GM18507 (cell line): ENCODE measurements around the gene EXOSC10.
"Not testable (repeated sequence)": the region's sequence is repeated elsewhere in the genome, so short reads cannot be mapped to it uniquely, and the experiment has no call there.

ENCODE experiments used
- DNase-seq: peaks from one replicate; pipeline ENCODE4 v3.0.0; 2011; ENCODE audit warnings: low read depth; ENCODE audit not compliant: insufficient read length; ENCODE audit errors: extremely low spot score
- FAIRE-seq: peaks from 2 replicates; lab custom pipeline; 2011; peaks lifted over from hg19 to GRCh38; lab: Jason Lieb, UNC

The EXOSC10 gene

GRCh38 chr1:11064942-11065341, 34.7 kb downstream of the EXOSC10 start:
- DNase-seq = no peak
- FAIRE-seq = no peak

- DNase-seq, FAIRE-seq: not testable (repeated sequence)
Observed at GRCh38 chr1:11063937-11064537, 35.6 kb downstream of the EXOSC10 start.

- DNase-seq (peak; percentile 55), FAIRE-seq (peak; percentile 89)
Observed at GRCh38 chr1:11062965-11063401, 36.7 kb downstream of the EXOSC10 start.

DNA sequence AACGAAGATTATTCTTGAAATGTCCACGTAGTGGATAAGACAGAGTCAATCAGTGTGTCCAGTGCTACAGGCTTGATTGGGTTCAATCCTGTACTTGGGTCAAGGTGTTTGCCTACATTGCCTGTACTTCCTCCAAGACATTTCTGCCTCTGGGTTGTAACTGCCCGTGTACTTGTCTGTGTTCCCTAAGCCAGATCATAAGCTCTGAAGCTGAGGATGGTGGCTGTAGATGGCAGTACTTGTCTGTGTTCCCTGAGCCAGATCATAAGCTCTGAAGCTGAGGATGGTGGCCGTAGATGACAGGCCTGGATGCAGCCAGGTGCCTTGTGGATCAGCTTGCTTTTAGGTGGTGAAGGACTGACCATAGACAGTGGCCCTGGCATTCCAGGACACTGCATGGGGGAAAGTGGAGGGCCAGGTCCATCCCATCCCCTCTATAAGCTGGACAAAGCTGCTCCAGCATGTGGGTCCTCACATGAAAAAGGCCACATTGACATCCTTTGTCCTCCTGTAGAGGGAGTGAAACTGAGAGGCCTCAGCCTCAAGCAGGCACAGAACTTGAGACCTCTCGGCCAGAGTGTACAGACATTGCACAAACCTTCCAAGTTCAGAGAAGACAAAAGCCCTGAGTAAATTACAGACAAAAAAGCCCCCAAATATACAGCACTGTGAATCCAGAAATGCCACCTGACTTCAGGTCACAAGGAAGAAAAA, 37.9 kb downstream of the EXOSC10 start:
- DNase-seq (no peak), FAIRE-seq (no peak)

DNA sequence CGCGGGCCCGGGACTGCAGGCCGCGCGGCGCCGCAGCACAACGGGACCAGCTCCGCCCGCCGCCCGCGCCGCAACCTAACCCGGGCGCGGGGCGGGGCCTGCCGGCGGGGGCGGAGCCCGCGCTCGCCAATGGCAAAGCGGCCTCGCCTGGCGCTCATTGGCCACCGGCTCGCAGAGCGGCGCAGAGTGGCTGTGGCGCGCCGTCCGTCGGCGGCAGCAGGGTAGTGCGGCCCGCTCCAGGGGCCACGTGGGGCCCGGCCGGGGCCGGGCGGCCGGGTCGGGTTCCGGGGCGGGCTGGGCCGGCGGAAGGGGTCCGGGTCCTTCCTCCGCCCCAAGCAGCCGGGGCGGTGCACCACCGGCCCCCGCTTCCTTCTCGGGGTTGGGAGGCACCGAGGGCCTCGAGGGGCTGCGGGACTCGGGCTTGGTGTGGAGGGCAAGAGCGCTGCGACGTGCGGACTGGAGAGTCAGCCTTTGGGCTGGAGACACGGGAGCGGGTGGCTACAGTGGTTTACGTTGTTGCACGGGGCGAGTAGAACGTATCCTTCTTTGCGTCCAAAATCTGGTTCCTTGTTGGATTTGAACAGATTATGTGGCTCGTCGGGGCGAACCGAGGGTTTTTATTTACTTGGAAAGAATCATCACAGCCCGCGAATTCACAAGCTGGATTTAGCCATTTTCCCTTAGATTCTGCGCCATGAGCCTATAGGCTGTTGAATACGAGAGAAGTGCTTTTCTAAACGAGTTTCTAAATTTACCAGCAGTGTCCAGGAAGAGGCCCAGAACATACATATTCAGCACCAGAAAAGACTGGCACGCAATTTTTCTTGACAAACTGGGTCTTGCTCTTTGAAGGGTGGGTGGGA, 39.5 kb downstream of the EXOSC10 start, which contains the start of gene SRM:
Gene SRM (minus strand): TSS at position 51 of the 863 bp plus-strand sequence. CDS start 75 bp downstream, outside the sequence.
- peak; percentile 98 for DNase-seq
- peak; percentile 89 for FAIRE-seq

DNA sequence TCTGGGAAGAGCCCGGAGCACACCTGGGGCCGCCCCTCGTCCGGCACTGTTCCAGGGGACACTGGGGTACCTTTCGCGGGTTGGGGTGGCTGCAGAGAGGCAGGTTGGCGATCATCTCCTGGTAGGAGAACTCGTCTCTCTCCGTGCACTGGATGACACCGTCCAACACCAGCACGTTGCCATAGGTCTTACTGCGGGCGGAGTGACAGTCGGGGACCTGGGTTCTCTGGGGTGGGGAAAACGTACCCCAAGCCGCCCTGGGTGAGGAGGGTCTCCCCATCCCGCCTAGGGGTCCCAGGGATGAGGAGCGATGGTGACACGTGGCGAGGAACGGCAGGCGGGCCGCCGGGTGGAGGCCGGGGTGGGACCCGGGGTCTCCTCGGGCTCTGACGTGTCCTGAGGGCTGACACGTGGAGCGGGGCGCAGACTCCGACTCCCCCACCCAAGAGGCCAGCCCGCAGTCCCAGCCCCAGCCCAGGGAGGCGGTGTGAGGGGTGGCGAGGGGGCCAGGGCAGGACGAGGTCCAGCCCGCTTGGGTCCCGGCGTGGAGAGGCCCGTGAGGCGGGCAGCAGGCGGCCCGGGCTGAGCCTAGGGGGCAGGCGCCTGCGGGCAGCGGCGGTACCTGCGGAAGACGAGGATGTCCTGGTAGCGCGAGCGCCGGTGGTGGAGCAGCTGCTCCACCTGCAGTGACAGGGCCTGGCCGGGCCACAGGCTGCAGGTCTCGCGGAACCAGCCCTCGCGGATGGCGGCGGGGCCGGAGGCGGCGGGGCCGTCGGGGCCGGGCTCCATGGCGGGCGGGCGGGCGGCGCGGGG, 40.3 kb downstream of the EXOSC10 start:
- FAIRE-seq (no peak), DNase-seq (peak; percentile 28)

- no peak for FAIRE-seq
- no peak for DNase-seq
Observed at GRCh38 chr1:11058595-11059154, 41.0 kb downstream of the EXOSC10 start.

DNA sequence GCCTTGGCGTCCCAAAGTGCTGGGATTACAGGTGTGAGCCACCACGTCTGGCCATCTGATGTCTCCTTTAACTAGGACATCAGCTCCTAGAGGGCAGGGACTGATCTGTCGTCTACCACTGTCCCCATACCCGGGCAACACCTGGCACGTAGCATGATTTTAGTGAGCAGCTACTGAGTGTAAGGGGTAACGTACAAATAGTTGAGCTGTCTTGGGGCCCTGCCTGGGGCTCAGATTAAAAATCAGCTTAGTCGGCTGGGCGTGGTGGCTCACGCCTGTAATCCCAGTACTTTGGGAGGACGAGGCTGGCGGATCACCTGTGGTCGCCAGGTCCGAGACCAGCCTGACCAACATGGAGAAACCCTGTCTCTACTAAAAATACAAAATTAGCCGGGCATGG, 41.6 kb downstream of the EXOSC10 start:
- DNase-seq (no peak), FAIRE-seq (no peak)

- FAIRE-seq (no peak), DNase-seq (no peak)
Observed at GRCh38 chr1:11057477-11057876, 42.2 kb downstream of the EXOSC10 start.

DNA sequence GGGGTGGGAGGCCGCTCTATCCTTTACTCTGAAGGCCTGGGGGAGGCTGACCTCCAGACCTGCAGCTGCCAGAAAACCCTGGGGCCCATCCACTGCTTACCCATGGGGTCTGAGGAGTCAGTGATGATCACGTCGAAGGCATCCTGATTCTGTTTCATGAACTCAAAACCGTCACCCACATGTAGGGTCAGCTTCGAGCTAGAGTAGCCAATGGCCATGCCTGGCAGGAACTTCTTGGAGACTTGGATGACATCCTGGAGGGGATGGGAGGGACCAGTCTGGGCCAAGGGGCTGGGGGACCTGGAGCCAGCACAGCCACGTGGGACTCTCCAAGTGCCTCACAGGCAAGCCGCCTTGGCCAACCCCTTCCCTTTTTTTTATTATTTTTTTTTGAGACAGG, 43.2 kb downstream of the EXOSC10 start:
- DNase-seq = no peak
- no peak for FAIRE-seq

DNA sequence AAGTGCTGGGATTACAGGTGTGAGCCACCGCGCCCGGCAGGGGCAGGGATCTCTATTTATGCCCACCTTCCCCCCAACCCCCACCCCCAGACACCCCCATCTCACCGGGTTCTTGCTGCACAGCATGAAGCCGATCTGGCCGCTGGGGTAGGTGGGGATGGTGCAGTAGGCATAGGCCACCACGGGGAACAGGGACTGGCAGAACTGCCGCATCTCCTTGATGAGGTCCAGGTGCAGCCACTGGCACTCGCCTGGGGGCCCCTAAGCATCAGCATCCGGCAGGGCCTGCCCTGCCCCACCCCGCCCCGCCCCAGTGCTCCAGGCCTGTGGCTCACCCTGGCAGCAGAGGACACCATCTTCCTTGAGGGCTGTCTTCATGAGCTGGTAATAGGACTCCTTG, 44.0 kb downstream of the EXOSC10 start:
- no peak for DNase-seq
- FAIRE-seq = no peak

DNA sequence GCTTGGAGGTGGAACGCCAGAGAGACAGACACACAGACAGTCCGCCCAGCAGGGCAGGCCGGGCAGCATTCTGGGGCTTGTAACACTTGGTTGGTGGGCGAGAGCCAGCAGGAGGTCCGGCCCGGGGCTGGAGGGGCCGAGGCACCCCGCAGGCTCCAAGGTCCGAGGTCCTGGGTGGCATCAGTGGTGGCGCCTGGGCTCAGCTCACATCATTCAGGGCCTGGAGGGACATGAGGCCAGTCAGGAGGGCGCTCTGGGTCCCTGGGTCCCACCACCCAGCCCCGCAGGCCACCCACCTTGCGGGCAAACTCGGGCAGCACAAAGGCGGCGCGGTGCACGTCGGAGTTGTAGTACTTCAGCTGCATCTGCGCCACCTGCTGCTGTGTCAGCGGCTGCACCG, 45.0 kb downstream of the EXOSC10 start:
- FAIRE-seq (no peak), DNase-seq (no peak)

- FAIRE-seq = no peak
- DNase-seq = no peak
Observed at GRCh38 chr1:11054181-11054580, 45.5 kb downstream of the EXOSC10 start.

DNA sequence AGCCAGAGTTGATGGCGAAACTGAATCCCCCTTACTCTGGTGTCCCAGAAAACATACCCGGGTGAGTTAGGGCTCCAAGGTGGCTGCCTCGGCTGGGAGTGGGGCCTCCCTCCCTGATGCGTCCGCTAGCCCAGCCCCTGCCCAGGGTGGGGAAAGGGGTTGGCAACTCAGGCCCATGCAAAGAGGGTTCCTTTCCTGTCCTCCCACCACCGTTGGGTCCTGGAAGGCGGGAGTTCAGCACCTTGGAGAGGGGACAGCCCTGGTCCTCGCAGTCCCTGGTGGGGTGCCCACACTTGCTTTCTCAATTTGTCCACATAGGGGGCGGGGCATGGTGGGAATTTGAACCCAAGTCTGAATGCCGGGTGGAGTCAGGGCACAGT, 45.9 kb downstream of the EXOSC10 start:
- FAIRE-seq (no peak), DNase-seq (no peak)

DNA sequence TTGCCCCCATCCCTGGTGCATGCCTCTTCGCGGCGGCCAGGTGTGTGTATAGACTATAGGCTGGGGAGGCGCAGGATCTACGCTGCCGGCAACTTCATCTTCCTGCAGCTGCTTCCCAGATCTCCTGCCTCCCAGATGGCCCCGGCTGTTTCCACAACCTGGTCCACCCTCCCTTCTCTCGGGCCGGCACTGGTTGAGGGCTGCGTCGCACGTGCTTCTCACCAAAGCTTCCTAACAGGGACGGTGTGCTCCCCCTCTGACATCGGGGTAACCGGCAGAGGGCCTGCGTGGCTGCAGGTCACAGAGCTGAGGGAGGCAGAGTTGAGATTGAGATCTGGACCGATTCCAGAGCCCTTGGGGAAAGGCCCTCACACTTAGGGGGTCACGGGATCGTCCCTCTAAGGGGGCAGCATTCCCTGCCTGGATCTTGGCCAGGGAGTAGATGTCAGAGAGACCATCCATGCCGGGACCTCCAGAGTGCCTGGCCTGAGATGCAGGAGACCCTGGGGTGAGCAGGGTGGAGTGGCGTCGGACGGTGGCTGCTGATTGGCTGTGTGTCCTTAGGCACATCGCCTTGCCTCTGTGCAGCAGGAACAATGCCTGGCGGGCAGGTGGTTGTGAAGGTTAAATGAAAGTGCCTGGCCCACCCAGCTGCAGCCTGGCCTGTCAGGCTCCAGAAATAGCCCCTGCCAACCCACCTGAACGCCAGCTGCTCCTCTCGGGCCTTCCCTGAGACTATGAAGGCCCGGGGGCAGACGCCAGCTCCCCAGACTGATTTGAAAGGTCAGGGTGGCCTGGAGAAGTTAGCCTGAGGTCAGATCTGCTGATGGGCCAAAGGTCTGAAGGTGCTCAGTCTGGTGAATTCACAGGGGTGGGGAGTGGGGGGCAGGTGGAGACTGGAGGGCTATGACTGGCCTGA, 46.6 kb downstream of the EXOSC10 start:
- DNase-seq (no peak), FAIRE-seq (no peak)

DNA sequence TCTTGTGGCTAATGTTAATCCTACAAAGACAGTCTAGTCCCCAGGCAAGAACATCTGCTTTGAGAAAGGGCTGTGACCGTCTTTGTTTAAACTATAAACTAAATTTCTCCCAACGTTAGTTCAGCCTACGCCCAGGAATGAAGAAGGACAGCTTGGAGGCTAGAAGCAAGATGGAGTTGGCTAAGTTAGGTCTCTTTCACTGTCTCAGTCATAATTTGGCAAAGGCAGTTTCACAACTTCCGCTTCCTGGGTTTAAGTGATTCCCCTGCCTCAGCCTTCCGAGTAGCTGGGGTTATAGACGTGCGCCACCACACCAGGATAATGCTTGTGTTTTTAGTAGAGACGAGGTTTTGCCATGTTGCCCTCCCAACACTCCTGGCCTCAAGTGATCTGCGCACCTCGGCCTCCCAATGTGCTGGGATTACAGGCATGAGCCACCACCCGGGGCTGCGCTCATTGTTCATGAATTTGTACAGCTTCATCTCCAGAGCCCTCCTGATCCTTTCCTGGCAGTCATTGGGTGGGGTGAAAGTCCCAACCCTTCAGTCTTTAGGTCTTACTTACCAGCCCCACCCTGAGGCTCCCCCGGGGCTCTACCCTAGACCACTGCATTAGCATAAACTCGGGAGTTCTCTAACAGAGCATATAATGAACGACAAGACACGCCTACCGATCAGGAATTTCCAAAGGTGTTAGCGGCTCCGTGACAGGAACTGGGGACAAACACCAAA, 47.7 kb downstream of the EXOSC10 start:
- DNase-seq = no peak
- peak; percentile 47 for FAIRE-seq

GRCh38 chr1:11051121-11051520, 48.5 kb downstream of the EXOSC10 start:
- FAIRE-seq = not testable (repeated sequence)

More at GRCh38 chr1:11051121-11051520, 48.5 kb downstream of the EXOSC10 start:
- DNase-seq = not testable (repeated sequence)
